DOHH2 (cell line): ENCODE results near the gene ZBTB16.

Source experiments
- CTCF ChIP-seq: fragments of 200-600 bp; sonication (generic); IDR thresholded peaks from one replicate; pipeline ENCODE4 v1.5.1; 2014; ENCODE audit warnings: antibody characterized with exemption, mild to moderate bottlenecking, low read depth, low read length; ENCODE audit not compliant: poor library complexity, severe bottlenecking
- EZH2phosphoT487 ChIP-seq: fragments of 200-600 bp; sonication (generic); IDR thresholded peaks from 2 replicates; pipeline ENCODE4 v1.6.1; 2017; ENCODE audit warnings: borderline replicate concordance, mild to moderate bottlenecking, antibody characterized with exemption, low read length, moderate library complexity, mixed read lengths

GRCh38 chr11:114153224-114153623 lies 93.7 kb downstream of the ZBTB16 start:
- TF ChIP-seq CTCF (no peak), EZH2phosphoT487 (no peak)
